Keratinocyte (primary cell): ENCODE results near the gene CLDN11.

Source experiments
- CTCF ChIP-seq, 3 experiments: IDR thresholded peaks in 1 of 3; conservative IDR thresholded peaks in 1 of 3; optimal IDR thresholded peaks in 1 of 3; 2 replicates in 2 of 3; 3 replicates in 1 of 3; pipeline versions ENCODE3 to v1.5.1; 2011; ENCODE audit warnings: low read length in 3 of 3, mild to moderate bottlenecking in 3 of 3, moderate library complexity in 2 of 3, control low read depth in 1 of 3, inconsistent platforms in 1 of 3; ENCODE audit not compliant: insufficient read depth in 2 of 3; ENCODE audit errors: extremely low read depth in 1 of 3
- EZH2 ChIP-seq: IDR thresholded peaks from one replicate; pipeline ENCODE4 v1.6.1; 2012; ENCODE audit warnings: inconsistent platforms, mild to moderate bottlenecking, low read length, moderate library complexity

DNA sequence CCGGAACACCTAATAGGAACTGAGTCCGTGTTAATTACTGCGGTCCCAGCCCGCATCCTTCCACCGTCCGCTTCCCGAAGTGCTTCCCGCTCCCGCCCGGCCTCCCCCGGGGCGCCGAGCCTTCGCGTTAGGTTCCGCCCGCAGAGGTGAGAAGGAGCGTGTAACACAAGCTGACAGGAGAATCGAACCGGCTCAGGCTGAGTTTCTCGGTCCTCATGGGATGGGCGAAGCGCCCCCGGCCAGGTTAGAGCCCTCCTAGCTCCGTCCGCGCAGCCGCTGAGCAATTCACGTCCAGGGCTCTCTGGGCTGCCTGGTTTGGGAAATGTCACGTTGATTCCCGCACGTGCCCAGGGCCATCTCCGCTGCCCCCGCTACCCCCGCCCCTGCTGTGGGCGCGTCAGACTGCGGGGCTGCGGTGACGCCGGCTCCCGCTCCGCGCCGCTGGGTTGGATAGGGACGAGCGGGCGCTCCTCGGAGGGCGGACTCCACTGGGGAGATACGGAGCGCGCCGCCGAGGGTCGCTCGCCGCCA is 954 bp downstream of the CLDN11 start:
- TF ChIP-seq CTCF (optimal IDR thresholded peaks at IDR 0.05 in 1 of 3, IDR thresholded peaks at IDR 0.05 in 1 of 3, conservative IDR thresholded peaks at IDR 0.05 in 1 of 3; ENCODE audit: extremely low read depth in 1 of 3, insufficient read depth in 2 of 3, low read length in 3 of 3) (no peak), EZH2 (peak; percentile 49)
